H1 (cell line): ENCODE results near the gene PRR5L. TPM values are rescaled to one million over a fixed set of nuclear protein-coding genes. Genes with fewer than 3 reads are reported as not detected.

ENCODE experiments used
- CTCF ChIA-PET: fragments of 300-600 bp; sonication (Branson Sonifier 250); formaldehyde crosslinking; loops from one replicate; lab custom pipeline; 2021; ENCODE audit not compliant: partially characterized antibody; lab: Charles Lee
- POLR2A ChIA-PET: fragments of 300-600 bp; sonication (Branson Sonifier 250); formaldehyde crosslinking; loops from one replicate; lab custom pipeline; 2021; ENCODE audit warnings: inconsistent platforms; ENCODE audit not compliant: partially characterized antibody; lab: Charles Lee
- DNase-seq, 2 experiments: peaks; one replicate each; pipeline versions ENCODE4 v3.0.0 to v3.0.0-alpha.2; 2010 to 2022; ENCODE audit warnings: low spot score in 2 of 2, low read depth in 1 of 2, mixed read lengths in 1 of 2
- FAIRE-seq: peaks from 2 replicates; lab custom pipeline; 2011; peaks lifted over from hg19 to GRCh38; lab: Jason Lieb, UNC
- H2AFZ ChIP-seq: 2 replicates; pipeline ENCODE4 v1.8.1; 2012; ENCODE audit warnings: low read length, inconsistent platforms
- H2AK5ac ChIP-seq: 2 replicates; pipeline ENCODE4 v1.6.1; 2013; ENCODE audit warnings: low read depth, low read length
- H2BK120ac ChIP-seq: replicated peaks from 2 replicates; pipeline ENCODE3; 2013; ENCODE audit warnings: low read depth, low read length, inconsistent platforms
- H2BK12ac ChIP-seq: 2 replicates; pipeline ENCODE4 v1.6.1; 2013; ENCODE audit warnings: low read depth, low read length
- H2BK15ac ChIP-seq: 2 replicates; pipeline ENCODE4 v1.6.1; 2013; ENCODE audit warnings: low read length
- H2BK20ac ChIP-seq: 2 replicates; pipeline ENCODE4 v1.6.1; 2013; ENCODE audit warnings: low read length
- H2BK5ac ChIP-seq: 2 replicates; pipeline ENCODE4 v1.6.1; 2013; ENCODE audit warnings: low read depth, low read length
- H3K14ac ChIP-seq: 2 replicates; pipeline ENCODE4 v1.6.1; 2013; ENCODE audit warnings: inconsistent platforms; ENCODE audit not compliant: insufficient read length
- H3K18ac ChIP-seq: 2 replicates; pipeline ENCODE4 v1.6.1; 2013; ENCODE audit warnings: low read length; ENCODE audit errors: extremely low read depth
- H3K23ac ChIP-seq: 2 replicates; pipeline ENCODE4 v1.6.1; 2013; ENCODE audit warnings: inconsistent platforms; ENCODE audit not compliant: insufficient read length
- H3K23me2 ChIP-seq: 2 replicates; pipeline ENCODE4 v1.6.1; 2013; ENCODE audit warnings: low read depth, low read length
- H3K27ac ChIP-seq: 2 replicates; pipeline ENCODE4 v1.6.1; 2011; ENCODE audit warnings: low read depth, low read length, inconsistent platforms
- H3K27me3 ChIP-seq, 4 experiments: replicated peaks in 1 of 4; 1 replicate in 1 of 4; 2 replicates in 3 of 4; pipeline versions ENCODE4 v1.6.1 to v1.8.1; 2011 to 2013; ENCODE audit warnings: low read length in 3 of 4, mild to moderate bottlenecking in 3 of 4, inconsistent platforms in 2 of 4, mixed read lengths in 2 of 4, moderate library complexity in 1 of 4; ENCODE audit not compliant: control insufficient read depth in 3 of 4, insufficient read depth in 3 of 4; ENCODE audit errors: extremely low read depth in 1 of 4
- H3K36me3 ChIP-seq, 4 experiments: 2 replicates each; pipeline versions ENCODE4 v1.6.1 to v1.8.1; 2011 to 2013; ENCODE audit warnings: mild to moderate bottlenecking in 4 of 4, low read length in 3 of 4, moderate library complexity in 2 of 4, control low read depth in 1 of 4, inconsistent platforms in 1 of 4; ENCODE audit not compliant: insufficient read depth in 4 of 4, control insufficient read depth in 2 of 4
- H3K4ac ChIP-seq: replicated peaks from 2 replicates; pipeline ENCODE3; 2013; ENCODE audit warnings: low read length, low read depth, mixed read lengths, inconsistent platforms; ENCODE audit not compliant: insufficient read length
- H3K4me1 ChIP-seq, 4 experiments: replicated peaks in 1 of 4; 1 replicate in 1 of 4; 2 replicates in 3 of 4; pipeline versions ENCODE4 v1.6.1 to v1.8.1; 2011 to 2013; ENCODE audit warnings: low read length in 3 of 4, inconsistent platforms in 2 of 4, mixed read lengths in 1 of 4; ENCODE audit not compliant: insufficient read depth in 4 of 4, control insufficient read depth in 3 of 4
- H3K4me2 ChIP-seq, 2 experiments: 2 replicates each; pipeline versions ENCODE4 v1.6.1 to v1.8.1; 2011 to 2013; ENCODE audit warnings: low read depth in 2 of 2, low read length in 2 of 2, control low read depth in 1 of 2, inconsistent platforms in 1 of 2, mild to moderate bottlenecking in 1 of 2; ENCODE audit not compliant: insufficient read depth in 1 of 2
- H3K4me3 ChIP-seq, 4 experiments: fragments of 200-600, 300-600 bp in 1 of 4; sonication (generic), shearing (Covaris generic), sonication (Bioruptor Twin) in 1 of 4; 2 replicates each; pipeline versions ENCODE4 v1.5.1 to v1.8.1; 2011 to 2016; ENCODE audit warnings: low read length in 4 of 4, low read depth in 3 of 4, control low read depth in 2 of 4, inconsistent platforms in 2 of 4, mild to moderate bottlenecking in 2 of 4, mixed read lengths in 1 of 4, moderate library complexity in 1 of 4; ENCODE audit not compliant: insufficient read depth in 2 of 4; ENCODE audit errors: extremely low read depth in 1 of 4
- H3K56ac ChIP-seq: replicated peaks from 2 replicates; pipeline ENCODE3; 2013; ENCODE audit warnings: low read depth, mild to moderate bottlenecking, mixed read lengths, low read length, inconsistent platforms; ENCODE audit not compliant: insufficient read length
- H3K79me1 ChIP-seq: 2 replicates; pipeline ENCODE4 v1.6.1; 2013; ENCODE audit warnings: low read depth, low read length, control low read depth
- H3K79me2 ChIP-seq, 2 experiments: 2 replicates each; pipeline versions ENCODE4 v1.6.1 to v1.8.1; 2012 to 2013; ENCODE audit warnings: low read length in 2 of 2, mild to moderate bottlenecking in 2 of 2, inconsistent platforms in 1 of 2; ENCODE audit not compliant: insufficient read depth in 2 of 2, control insufficient read depth in 1 of 2
- H3K9ac ChIP-seq, 4 experiments: replicated peaks in 1 of 4; 1 replicate in 1 of 4; 2 replicates in 3 of 4; pipeline versions ENCODE4 v1.6.1 to v1.8.1; 2011 to 2013; ENCODE audit warnings: low read depth in 3 of 4, low read length in 3 of 4, control low read depth in 2 of 4, mild to moderate bottlenecking in 2 of 4, moderate library complexity in 2 of 4, inconsistent platforms in 1 of 4; ENCODE audit errors: extremely low read depth in 1 of 4
- H3K9me3 ChIP-seq, 2 experiments: 2 replicates each; pipeline versions ENCODE4 v1.6.1 to v1.8.1; 2012 to 2013; ENCODE audit warnings: mild to moderate bottlenecking in 2 of 2, moderate library complexity in 2 of 2, control low read depth in 1 of 2, inconsistent platforms in 1 of 2, low read depth in 1 of 2, low read length in 1 of 2, mixed read lengths in 1 of 2; ENCODE audit not compliant: insufficient read depth in 2 of 2
- H4K20me1 ChIP-seq, 2 experiments: replicated peaks in 1 of 2; 2 replicates each; pipeline versions ENCODE3 to v1.8.1; 2011 to 2013; ENCODE audit warnings: inconsistent platforms in 2 of 2, low read length in 2 of 2, mild to moderate bottlenecking in 1 of 2; ENCODE audit not compliant: insufficient read depth in 2 of 2, control insufficient read depth in 1 of 2
- H4K5ac ChIP-seq: 2 replicates; pipeline ENCODE4 v1.6.1; 2013; ENCODE audit warnings: low read length, low read depth, mixed read lengths, inconsistent platforms; ENCODE audit not compliant: insufficient read length
- H4K8ac ChIP-seq: 2 replicates; pipeline ENCODE4 v1.8.0; 2013; ENCODE audit warnings: mild to moderate bottlenecking, moderate library complexity, low read length, inconsistent platforms; ENCODE audit not compliant: insufficient read depth; ENCODE audit errors: extremely low read depth
- H4K91ac ChIP-seq: replicated peaks from 2 replicates; pipeline ENCODE3; 2013; ENCODE audit warnings: low read length, mixed read lengths, inconsistent platforms; ENCODE audit not compliant: insufficient read length
- BCL11A ChIP-seq, 2 experiments: IDR thresholded peaks; one replicate each; pipeline ENCODE4 v1.6.1; 2011; ENCODE audit warnings: low read depth in 2 of 2, low read length in 2 of 2, mild to moderate bottlenecking in 2 of 2
- BRCA1 ChIP-seq: IDR thresholded peaks from 2 replicates; pipeline ENCODE4 v1.6.1; 2012; ENCODE audit warnings: low read depth, low read length, improper control_type of control experiment
- CEBPB ChIP-seq: IDR thresholded peaks from 2 replicates; pipeline ENCODE4 v1.6.1; 2012; ENCODE audit warnings: low read depth, low read length
- CHD2 ChIP-seq: IDR thresholded peaks from 2 replicates; pipeline ENCODE4 v1.6.1; 2012; ENCODE audit warnings: low read length, improper control_type of control experiment
- EZH2 ChIP-seq: fragments of 200-600 bp; sonication (generic); IDR thresholded peaks from 2 replicates; pipeline ENCODE4 v1.7.1; 2012; ENCODE audit warnings: low read depth, mild to moderate bottlenecking, moderate library complexity, low read length, inconsistent platforms; ENCODE audit not compliant: severe bottlenecking
- GTF2F1 ChIP-seq: IDR thresholded peaks from 2 replicates; pipeline ENCODE4 v1.6.1; 2012; ENCODE audit warnings: low read depth, low read length, improper control_type of control experiment, borderline replicate concordance
- PHF8 ChIP-seq: fragments of 200-600 bp; sonication (generic); conservative IDR thresholded peaks from 2 replicates; pipeline ENCODE4 v1.7.1; 2012; ENCODE audit warnings: low read depth, mild to moderate bottlenecking, inconsistent platforms, low read length, moderate library complexity
- RFX5 ChIP-seq: IDR thresholded peaks from 2 replicates; pipeline ENCODE4 v1.6.1; 2011; ENCODE audit warnings: low read depth, low read length, improper control_type of control experiment, borderline replicate concordance
- SRF ChIP-seq: IDR thresholded peaks from 2 replicates; pipeline ENCODE4 v1.6.1; 2011; ENCODE audit warnings: mild to moderate bottlenecking, low read depth, low read length, moderate library complexity
- SUZ12 ChIP-seq: fragments of 200-600 bp; sonication (generic); IDR thresholded peaks from 2 replicates; pipeline ENCODE4 v1.6.1; 2012; ENCODE audit warnings: mild to moderate bottlenecking, inconsistent platforms, low read length, moderate library complexity, mixed read lengths
- USF2 ChIP-seq: IDR thresholded peaks from 2 replicates; pipeline ENCODE4 v1.6.1; 2011; ENCODE audit warnings: low read length, improper control_type of control experiment
- ZNF274 ChIP-seq: IDR thresholded peaks from 2 replicates; pipeline ENCODE4 v1.7.0; 2012; ENCODE audit warnings: low read length, borderline replicate concordance; ENCODE audit errors: extremely low read depth
- WGBS, 2 experiments: shearing (Covaris generic) in 1 of 2; methylation state at CpG; one replicate each; pipeline versions ENCODE4 v1.1.6 to v1.1.7; 2013 to 2015; ENCODE audit warnings: low lambda C conversion rate in 2 of 2, mixed read lengths in 2 of 2, inconsistent platforms in 1 of 2, low coverage in 1 of 2, missing lambda C conversion rate in 1 of 2; ENCODE audit not compliant: insufficient replicate concordance in 2 of 2, insufficient coverage in 1 of 2, insufficient read length in 1 of 2; ENCODE audit errors: extremely low coverage in 1 of 2, missing lambda C conversion rate in 1 of 2; 5-methylcytosine and 5-hydroxymethylcytosine counted together
- polyA plus RNA-seq, 7 experiments: library from polyadenylated mRNA; depleted of rRNA in 3 of 7; stranded (reverse) in 5 of 7; unstranded in 2 of 7; fragments of >200 nt in 5 of 7; fragments of 200-250 nt in 2 of 7; gene quantifications; 1 replicate in 5 of 7; 2 replicates in 1 of 7; 4 replicates in 1 of 7; pipeline versions ENCODE4 v1.2.1 to v1.2.3, GENCODE V29; 2011 to 2013; ENCODE audit warnings: missing spikeins in 2 of 7, mixed read lengths in 2 of 7
- total RNA-seq: library from RNA; stranded (reverse); fragmentation: NEBNext Ultra II Directional; extraction: Animal tissue kit (Norgen Biotek cat#: 25700); gene quantifications from 2 replicates; pipeline ENCODE4 v1.2.1, GENCODE V29; 2021

The PRR5L gene
- total and polyA plus RNA-seq, 2 of the 8 experiments (the other 6 are each of a cell fraction or from before 2014, with no cell fraction given): 6.6 to 10.1 TPM

DNA sequence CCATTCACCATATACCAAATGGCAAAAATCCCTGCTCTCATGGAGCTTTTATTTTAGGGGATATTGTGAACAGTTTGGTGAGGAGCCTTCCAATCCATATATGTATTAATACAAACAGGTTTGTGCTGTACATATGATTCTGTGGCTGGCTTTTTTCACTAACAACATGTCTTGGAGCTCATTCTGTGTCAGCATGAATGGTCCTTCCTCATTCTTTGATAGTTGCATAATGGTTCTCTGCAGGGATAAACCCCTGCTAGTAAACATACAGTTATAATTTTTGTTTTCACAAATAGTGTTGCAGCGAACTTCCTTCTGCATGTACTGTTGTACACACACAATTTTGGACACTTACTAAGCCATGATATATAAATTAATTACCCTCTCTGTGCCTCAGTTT lies 8.3 kb downstream of the PRR5L start:
- Histone ChIP-seq H2BK5ac (no peak overlapping the region), H3K23ac (no peak overlapping the region), H3K27ac (no peak overlapping the region), H2BK12ac (no peak overlapping the region), H3K56ac (no peak overlapping the region), H4K8ac (no peak overlapping the region), H3K4ac (no peak overlapping the region), H2AK5ac (no peak overlapping the region), H2BK120ac (no peak overlapping the region), H3K4me3 (no peak overlapping the region), H3K4me1 (no peaks in the 10 kb centered on the region), H2AFZ (no peak overlapping the region), H3K18ac (no peak overlapping the region), H4K5ac (no peak overlapping the region), H3K14ac (no peak overlapping the region), H3K79me2 (no peaks in the 10 kb centered on the region), H3K79me1 (no peaks in the 10 kb centered on the region), H3K9me3 (no peaks in the 10 kb centered on the region), H3K36me3 (no peaks in the 10 kb centered on the region), H3K4me2 (no peak overlapping the region), H3K23me2 (peaks cover under 1% of the 10 kb centered on the region; the same call in 1 of the 2 replicates), H3K9ac (no peak overlapping the region), H2BK15ac (no peak overlapping the region), H4K91ac (no peak overlapping the region), H3K27me3 (no peaks in the 10 kb centered on the region), H2BK20ac (no peak overlapping the region), H4K20me1 (no peaks in the 10 kb centered on the region)
- ChIA-PET CTCF (interaction anchor here (0.6 to 5.4 kb wide), 7 partner anchors 8 to 189 kb away, joined by 3 to 37 read pairs (median 4); partner anchors contain the start of gene PRR5L), POLR2A (interaction anchor here (0.5 to 0.6 kb wide), 2 partner anchors 52 to 130 kb away, joined by 3 read pairs; no protein-coding TSS in a partner anchor)
- FAIRE-seq: no peak
- 87% methylated on average over 1 of the region's 1 CpG; no CpG with 5 or more reads in 1 of the 2 experiments for WGBS, 2 experiments
- TF ChIP-seq USF2: no peak
- TF ChIP-seq EZH2: no peak
- no peak for TF ChIP-seq GTF2F1
- TF ChIP-seq PHF8: no peak
- TF ChIP-seq BCL11A (IDR thresholded peaks at IDR 0.05; ENCODE audit: low read depth in 2 of 2, low read length in 2 of 2): no peak
- TF ChIP-seq SRF: no peak
- no peak for TF ChIP-seq BRCA1
- no peak for TF ChIP-seq ZNF274
- TF ChIP-seq SUZ12: no peak
- no peak for TF ChIP-seq RFX5
- TF ChIP-seq CEBPB: no peak
- no peak for TF ChIP-seq CHD2
- no peak for DNase-seq
